ENCODE results near the gene KRTAP12-4.
"Not testable (repeated sequence)": the region's sequence is repeated elsewhere in the genome, so short reads cannot be mapped to it uniquely, and the experiment has no call there.

Gene KRTAP12-4, protein sequence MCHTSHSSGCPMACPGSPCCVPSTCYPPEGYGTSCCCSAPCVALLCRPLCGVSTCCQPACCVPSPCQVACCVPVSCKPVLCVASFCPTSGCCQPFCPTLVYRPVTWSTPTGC

DNA sequence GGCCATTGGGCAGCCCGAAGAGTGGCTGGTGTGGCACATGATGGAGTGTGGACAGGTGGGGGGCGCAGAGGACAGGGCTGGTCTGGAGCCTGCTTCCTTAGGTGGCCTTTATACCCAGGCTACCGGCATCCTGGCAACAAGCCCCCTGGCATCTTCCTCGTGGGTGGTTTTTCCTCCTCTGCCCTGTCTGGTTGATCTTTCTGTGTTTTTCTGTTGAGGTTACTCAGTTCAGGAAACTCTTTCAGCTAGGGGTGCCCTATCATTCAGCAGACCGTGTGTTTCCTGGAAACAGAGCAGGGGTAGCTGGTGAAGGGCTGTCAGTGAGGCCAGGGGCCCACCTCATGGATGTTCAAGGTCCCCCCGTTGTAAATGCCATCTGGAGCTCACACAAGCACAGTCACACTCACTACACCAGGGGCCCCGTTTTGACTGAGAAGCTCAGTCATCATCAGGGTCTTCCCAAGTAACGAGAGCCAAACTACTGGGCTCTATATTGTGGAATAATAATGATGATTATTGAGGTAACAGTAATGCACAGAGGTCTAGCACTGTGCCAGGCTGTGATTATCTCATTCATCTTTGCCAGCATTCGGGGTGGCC lies at the start of gene KRTAP12-4:
Gene KRTAP12-4, minus strand, starts transcription at position 84 of the 600 bp plus-strand sequence. Its CDS starts 45 bp downstream, at position 39.
- FAIRE-seq = no peak

GRCh38 chr21:44703731-44704635 lies 49.5 kb upstream of the KRTAP12-4 start:
- no peak for FAIRE-seq

DNA sequence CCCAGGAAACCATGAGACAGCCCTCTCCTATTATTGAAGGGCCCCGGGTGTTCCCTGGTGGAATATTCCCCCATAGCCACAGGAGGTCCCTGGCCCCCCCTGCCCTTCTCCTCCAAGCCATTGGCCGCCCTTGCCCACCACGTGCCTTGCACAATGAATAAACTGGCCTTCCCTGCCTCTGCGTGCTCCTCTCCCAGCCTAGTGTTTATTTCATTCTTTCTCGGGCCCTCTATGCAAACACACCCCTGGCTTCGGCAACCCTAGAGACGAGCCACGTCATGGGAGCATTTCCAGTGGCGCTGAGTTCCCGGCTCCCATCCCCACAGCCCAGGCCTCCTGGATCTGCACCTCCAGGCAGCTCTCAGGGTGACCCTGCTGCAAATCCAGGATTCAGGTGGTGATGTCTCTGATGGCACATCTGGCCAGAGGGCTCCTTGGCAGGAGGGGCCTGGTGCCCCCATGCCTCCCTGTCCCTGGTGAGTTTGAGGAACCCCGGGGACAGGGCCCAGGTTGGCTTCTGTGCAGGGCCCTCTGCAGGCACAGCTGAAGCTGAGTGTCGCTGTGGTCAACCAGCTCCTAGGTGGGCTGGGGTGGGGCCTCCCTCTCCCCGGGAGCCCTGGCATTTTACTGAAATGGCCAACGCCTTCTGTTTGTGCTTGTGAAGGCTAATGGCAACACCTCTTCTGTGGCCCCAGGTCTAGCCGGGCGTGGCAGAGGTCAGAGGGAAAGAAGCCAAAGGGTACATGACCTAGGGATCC lies 48.7 kb upstream of the KRTAP12-4 start:
- no peak for FAIRE-seq

DNA sequence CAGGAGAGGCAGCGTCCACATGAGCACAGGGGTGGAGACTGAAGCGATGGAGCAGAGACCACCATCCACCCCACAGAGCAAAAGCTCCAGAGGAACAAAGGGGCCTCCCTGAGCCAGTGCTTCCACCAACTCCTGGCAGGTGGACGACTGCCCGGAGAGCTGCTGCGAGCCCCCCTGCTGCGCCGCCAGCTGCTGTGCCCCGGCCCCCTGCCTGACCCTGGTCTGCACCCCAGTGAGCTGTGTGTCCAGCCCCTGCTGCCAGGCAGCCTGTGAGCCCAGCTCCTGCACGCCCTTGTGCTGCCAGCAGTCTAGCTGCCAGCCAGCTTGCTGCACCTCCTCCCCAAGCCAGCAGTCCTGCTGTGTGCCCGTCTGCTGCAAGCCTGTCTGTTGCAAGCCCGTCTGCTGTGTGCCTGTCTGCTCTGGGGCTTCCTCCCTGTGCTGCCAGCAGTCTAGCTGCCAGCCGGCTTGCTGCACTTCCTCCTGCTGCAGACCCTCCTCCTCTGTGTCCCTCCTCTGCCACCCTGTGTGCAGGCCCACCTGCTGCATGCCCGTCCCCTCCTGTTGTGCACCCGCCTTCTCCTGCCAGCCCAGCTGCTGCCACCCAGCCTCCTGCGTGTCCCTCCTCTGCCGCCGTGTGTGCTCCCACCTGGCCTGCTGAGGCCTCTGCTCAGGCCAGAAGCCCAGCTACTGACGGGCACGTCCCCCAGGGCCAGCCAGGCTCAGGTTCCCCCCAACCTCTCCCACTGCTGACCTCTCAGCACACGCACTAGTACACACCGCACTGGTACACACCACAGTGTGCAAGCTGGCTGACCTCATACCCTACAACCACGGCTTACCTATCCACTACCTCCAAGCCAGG lies 47.9 kb upstream of the KRTAP12-4 start:
- FAIRE-seq = no peak

- FAIRE-seq = no peak
Measured at GRCh38 chr21:44701541-44701940, 47.1 kb upstream of the KRTAP12-4 start.

DNA sequence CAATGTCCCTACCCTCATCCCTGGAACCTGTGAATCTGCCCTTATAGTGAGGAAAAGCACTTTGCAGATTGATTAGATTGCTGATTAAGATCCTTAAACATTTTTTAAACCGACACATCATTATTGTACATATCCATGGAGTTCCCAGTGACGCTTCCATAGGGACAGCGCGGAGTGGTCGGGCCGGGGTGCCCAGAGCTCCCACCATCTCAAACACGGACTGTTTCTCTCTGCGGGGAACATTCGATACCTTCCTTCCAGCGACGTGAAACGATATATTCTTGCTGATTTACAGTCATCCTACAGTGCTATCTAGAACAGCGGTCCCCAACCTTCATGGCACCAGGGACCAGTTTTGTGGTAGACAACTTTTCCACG lies 46.6 kb upstream of the KRTAP12-4 start:
- FAIRE-seq = no peak

GRCh38 chr21:44700101-44701022 lies 45.9 kb upstream of the KRTAP12-4 start:
- FAIRE-seq = no peak

- no peak for FAIRE-seq
Measured at GRCh38 chr21:44699502-44700001, 45.1 kb upstream of the KRTAP12-4 start.

- FAIRE-seq = no peak
Measured at GRCh38 chr21:44697811-44698734, 43.6 kb upstream of the KRTAP12-4 start.

DNA sequence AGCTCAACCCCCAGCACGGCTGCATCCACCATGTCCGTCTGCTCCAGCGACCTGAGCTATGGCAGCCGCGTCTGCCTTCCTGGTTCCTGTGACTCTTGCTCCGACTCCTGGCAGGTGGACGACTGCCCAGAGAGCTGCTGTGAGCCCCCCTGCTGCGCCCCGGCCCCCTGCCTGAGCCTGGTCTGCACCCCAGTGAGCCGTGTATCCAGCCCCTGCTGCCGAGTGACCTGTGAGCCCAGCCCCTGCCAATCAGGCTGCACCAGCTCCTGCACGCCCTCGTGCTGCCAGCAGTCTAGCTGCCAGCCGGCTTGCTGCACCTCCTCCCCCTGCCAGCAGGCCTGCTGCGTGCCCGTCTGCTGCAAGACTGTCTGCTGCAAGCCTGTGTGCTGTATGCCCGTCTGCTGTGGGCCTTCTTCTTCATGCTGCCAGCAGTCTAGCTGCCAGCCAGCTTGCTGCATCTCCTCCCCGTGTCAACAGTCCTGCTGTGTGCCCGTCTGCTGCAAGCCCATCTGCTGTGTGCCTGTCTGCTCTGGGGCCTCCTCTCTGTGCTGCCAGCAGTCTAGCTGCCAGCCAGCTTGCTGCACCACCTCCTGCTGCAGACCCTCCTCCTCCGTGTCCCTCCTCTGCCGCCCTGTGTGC lies 42.8 kb upstream of the KRTAP12-4 start, which contains the start of gene KRTAP10-12:
Gene KRTAP10-12, plus strand, starts transcription at position 1 of the 639 bp plus-strand sequence. Its CDS starts 30 bp downstream, at position 31.
- FAIRE-seq = not testable (repeated sequence)

- no peak for FAIRE-seq
Measured at GRCh38 chr21:44696572-44696971, 42.1 kb upstream of the KRTAP12-4 start.

DNA sequence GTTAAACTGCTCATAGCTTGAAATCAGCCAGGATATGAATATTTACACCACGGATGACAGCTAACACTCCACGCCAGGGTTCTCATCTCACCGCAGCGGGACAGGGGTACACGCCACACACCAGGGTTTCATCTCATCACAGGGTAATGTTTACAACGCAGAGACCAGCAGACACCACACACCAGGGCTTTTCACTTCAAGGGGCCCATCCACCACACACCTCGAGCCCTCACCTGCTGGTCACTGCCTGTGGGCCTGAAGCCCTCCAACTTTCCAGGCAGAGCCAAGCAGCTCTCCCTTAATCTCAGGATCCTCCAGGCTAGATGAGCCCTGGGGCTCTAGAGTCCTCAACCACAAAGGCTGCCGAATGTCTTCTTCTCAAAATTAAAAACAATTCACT lies 41.2 kb upstream of the KRTAP12-4 start:
- FAIRE-seq = no peak

GRCh38 chr21:44695184-44695583 lies 40.7 kb upstream of the KRTAP12-4 start:
- FAIRE-seq = no peak

DNA sequence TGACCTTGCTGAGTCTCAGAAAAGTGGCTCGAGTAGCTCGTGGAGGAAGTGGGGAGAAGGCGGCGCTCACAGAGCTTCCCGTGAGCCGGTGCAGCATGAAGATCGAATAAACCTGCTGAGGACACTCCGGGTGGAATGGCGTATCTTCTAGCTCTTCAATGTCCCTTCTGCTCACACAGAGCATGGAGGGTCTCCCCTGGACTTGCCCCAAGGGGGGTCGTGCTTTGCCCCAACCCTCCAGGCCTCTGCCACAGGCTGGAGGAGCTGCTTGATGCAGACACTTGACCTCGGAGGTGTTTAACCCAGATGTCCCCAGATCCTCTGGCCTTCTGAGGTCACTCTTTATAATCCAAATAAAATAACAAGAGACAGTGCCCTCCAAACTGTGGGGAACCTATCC lies 40.3 kb upstream of the KRTAP12-4 start:
- no peak for FAIRE-seq

GRCh38 chr21:44692798-44693512 lies 38.5 kb upstream of the KRTAP12-4 start:
- no peak for FAIRE-seq

DNA sequence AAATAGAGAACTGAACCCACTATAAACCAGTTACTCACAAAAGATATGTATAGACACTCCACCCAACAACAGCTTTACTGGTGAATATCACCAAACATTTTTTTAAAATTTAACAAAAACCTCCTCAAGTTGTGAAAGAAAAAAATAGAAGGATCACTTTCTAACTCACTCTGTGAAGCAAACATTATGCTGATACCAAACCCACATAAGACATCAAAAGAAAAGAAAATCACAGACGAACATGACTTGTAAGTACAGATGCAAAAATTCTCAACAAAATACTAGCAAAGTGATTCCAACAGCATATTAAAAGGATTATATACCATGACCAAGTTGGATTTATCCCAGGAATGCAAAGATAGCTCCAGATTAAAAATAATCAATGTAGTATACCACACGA lies 37.2 kb upstream of the KRTAP12-4 start:
- FAIRE-seq = no peak

GRCh38 chr21:44689740-44690139 lies 35.3 kb upstream of the KRTAP12-4 start:
- not testable (repeated sequence) for FAIRE-seq

DNA sequence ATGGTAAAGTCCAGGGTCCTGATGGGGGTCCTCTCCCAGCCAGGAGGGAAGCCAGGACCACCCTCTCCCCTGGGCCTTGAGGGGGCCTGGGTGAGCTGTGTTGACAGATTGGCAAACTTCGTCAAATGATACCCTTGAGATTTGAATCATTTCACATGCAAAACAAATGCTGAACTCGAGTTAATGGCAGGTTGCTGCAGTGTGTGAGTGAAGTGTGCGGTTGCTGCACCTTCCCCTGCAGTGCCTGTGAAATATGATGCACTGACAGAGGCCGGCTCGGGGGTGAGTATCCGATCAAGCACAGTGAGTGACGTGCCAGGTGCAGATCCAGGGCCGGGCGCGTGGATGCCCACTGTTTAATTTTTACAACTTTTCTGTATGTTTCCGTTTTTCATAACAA lies 33.2 kb upstream of the KRTAP12-4 start:
- no peak for FAIRE-seq
